HepG2 (cell line): ENCODE results near the gene GSTT2B. TPM values are rescaled to one million over a fixed set of nuclear protein-coding genes. Genes with fewer than 3 reads are reported as not detected.

Experiments
- ARNTL ChIP-seq: sonication (generic); formaldehyde crosslinking; IDR thresholded peaks from 2 replicates; pipeline ENCODE4 v1.4.0; 2020; ENCODE audit warnings: mild to moderate bottlenecking, missing genetic modification reagents
- DR1 ChIP-seq: sonication (generic); formaldehyde crosslinking; IDR thresholded peaks from 2 replicates; pipeline ENCODE4 v1.8.0; 2021; ENCODE audit warnings: mild to moderate bottlenecking, missing genetic modification reagents, inconsistent platforms
- HDAC1 ChIP-seq: sonication (generic); formaldehyde crosslinking; IDR thresholded peaks from 2 replicates; pipeline ENCODE4 v1.5.1; 2020; ENCODE audit warnings: mild to moderate bottlenecking, missing genetic modification reagents
- HNRNPH1 ChIP-seq: fragments of 200-400 bp; formaldehyde crosslinking; optimal IDR thresholded peaks from 2 replicates; pipeline ENCODE3; 2017; ENCODE audit warnings: mild to moderate bottlenecking, low read depth, low read length
- KAT2B ChIP-seq: fragments of 150-350 bp; IDR thresholded peaks from 2 replicates; pipeline ENCODE4 v1.6.1; 2014; ENCODE audit warnings: low read depth, low read length, borderline replicate concordance
- MAZ ChIP-seq, 2 experiments: sonication (generic) in 1 of 2; formaldehyde crosslinking in 1 of 2; IDR thresholded peaks; 2 replicates each; pipeline versions ENCODE4 v1.5.0 to v1.6.1; 2012 to 2020; ENCODE audit warnings: low read depth in 2 of 2, mild to moderate bottlenecking in 2 of 2, borderline replicate concordance in 1 of 2, improper control_type of control experiment in 1 of 2, low read length in 1 of 2, missing genetic modification reagents in 1 of 2, moderate library complexity in 1 of 2
- NKX3-1 ChIP-seq: sonication (generic); formaldehyde crosslinking; IDR thresholded peaks from 2 replicates; pipeline ENCODE4 v1.5.0; 2020; ENCODE audit warnings: missing genetic modification reagents
- SIX4 ChIP-seq: sonication (generic); formaldehyde crosslinking; IDR thresholded peaks from 2 replicates; pipeline ENCODE4 v1.4.0; 2020; ENCODE audit warnings: missing genetic modification reagents
- ZNF143 ChIP-seq: sonication (generic); formaldehyde crosslinking; IDR thresholded peaks from 2 replicates; pipeline ENCODE4 v1.4.0; 2020; ENCODE audit warnings: missing genetic modification reagents
- ZNF496 ChIP-seq: sonication (generic); formaldehyde crosslinking; IDR thresholded peaks from 2 replicates; pipeline ENCODE4 v1.8.1; 2023; ENCODE audit warnings: mild to moderate bottlenecking, moderate library complexity, missing genetic modification reagents; ENCODE audit not compliant: insufficient replicate concordance
- ZNF605 ChIP-seq: sonication (generic); formaldehyde crosslinking; IDR thresholded peaks from 2 replicates; pipeline ENCODE4 v1.8.0; 2022; ENCODE audit warnings: mild to moderate bottlenecking, missing genetic modification reagents
- ZNF614 ChIP-seq: IDR thresholded peaks from 2 replicates; pipeline ENCODE4 v1.6.1; 2018; ENCODE audit warnings: missing biosample characterization, missing genetic modification reagents, inconsistent platforms, borderline replicate concordance
- ZNF75D ChIP-seq: sonication (generic); formaldehyde crosslinking; IDR thresholded peaks from 2 replicates; pipeline ENCODE4 v1.8.1; 2023; ENCODE audit warnings: missing genetic modification reagents, mild to moderate bottlenecking, borderline replicate concordance
- polyA plus RNA-seq, 8 experiments: library from polyadenylated mRNA; depleted of rRNA in 3 of 8; stranded (reverse) in 7 of 8; unstranded in 1 of 8; fragments of >200 nt; fragmentation: Illumina TruSeq in 4 of 8; extraction: Trizol in 4 of 8; gene quantifications; 2 replicates each; pipeline versions ENCODE4 v1.2.1 to v1.2.3, GENCODE V29; 2011 to 2016; ENCODE audit warnings: low read depth in 4 of 8, missing spikeins in 1 of 8, mixed read lengths in 1 of 8; ENCODE audit not compliant: insufficient read depth in 1 of 8
- total RNA-seq, 5 experiments: library from RNA; depleted of rRNA; stranded (reverse); fragments of >200 nt; fragmentation: Illumina TruSeq; extraction: Trizol; gene quantifications; 2 replicates each; pipeline ENCODE4 v1.2.3, GENCODE V29; 2016; ENCODE audit warnings: low read depth in 1 of 5
- TF ChIP-seq, protein P1 (sequence below): IDR thresholded peaks from 2 replicates; pipeline ENCODE4 v1.6.1; 2016; ENCODE audit warnings: missing compliant biosample characterization, missing genetic modification reagents, borderline replicate concordance
- TF ChIP-seq, protein P2 (sequence below): IDR thresholded peaks from 2 replicates; pipeline ENCODE4 v1.6.1; 2016
- TF ChIP-seq, protein P3 (sequence below): sonication (generic); formaldehyde crosslinking; conservative IDR thresholded peaks from 2 replicates; pipeline ENCODE4 v1.8.0; 2022; ENCODE audit warnings: low read depth, missing genetic modification reagents
- TF ChIP-seq, protein P4 (sequence below): IDR thresholded peaks from 2 replicates; pipeline ENCODE4 v1.6.1; 2012; ENCODE audit warnings: low read depth, low read length, improper control_type of control experiment
- TF ChIP-seq, protein P5 (sequence below): sonication (generic); formaldehyde crosslinking; IDR thresholded peaks from 2 replicates; pipeline ENCODE4 v1.5.0; 2020; ENCODE audit warnings: missing genetic modification reagents
- TF ChIP-seq, protein P6 (sequence below): sonication (generic); formaldehyde crosslinking; IDR thresholded peaks from 2 replicates; pipeline ENCODE4 v1.4.0; 2020; ENCODE audit warnings: missing genetic modification reagents

GSTT2B gene
- total and polyA plus RNA-seq, 2 of the 13 experiments (the other 11 are each of a cell fraction or from before 2014, with no cell fraction given), result 1.5 to 3.9 TPM

DNA sequence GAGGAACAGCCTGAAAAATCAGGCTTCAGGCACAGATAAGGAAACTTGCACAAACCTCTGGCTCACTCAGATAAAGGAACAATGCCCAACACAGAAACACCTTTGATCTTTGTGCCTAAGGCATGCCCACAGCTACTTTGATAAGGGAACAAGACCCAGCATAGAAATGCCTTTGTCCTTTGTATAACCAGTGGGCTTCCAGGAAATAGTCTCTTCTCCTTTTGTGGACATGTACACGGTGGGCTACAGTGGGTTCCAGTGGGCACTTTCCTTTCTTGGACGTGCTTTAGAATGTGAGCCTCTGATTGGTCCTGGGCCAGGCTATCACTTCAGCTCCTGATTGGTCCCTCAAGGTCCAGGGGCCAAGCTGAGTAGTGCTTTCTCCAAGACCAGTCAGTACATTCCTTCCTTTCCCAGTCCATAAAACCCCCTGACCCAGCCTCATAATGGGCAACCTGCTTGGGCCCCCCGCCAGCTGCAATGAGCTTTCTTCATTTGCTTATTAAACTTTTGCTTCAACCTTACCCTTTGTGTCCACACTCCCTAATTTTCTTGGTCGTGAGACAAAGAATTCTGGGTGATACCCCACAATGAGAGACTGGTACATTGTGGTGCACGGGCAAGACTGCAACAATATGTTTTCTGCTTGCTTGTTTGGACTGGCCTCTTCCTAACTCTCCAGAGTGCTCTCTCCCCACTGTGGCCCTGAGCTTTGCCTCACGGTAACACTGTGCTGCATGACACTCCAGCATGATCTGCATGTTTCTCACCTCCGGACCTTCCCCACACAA is 48.4 kb upstream of the GSTT2B start (continued):
- TF ChIP-seq SIX4 (CRISPR knock-in tag), result 0 out of 2 replicates have a peak, but pooled peaks have one; percentile 39
- no peak for TF ChIP-seq ZNF75D (CRISPR knock-in tag)
- 0 out of 2 replicates have a peak, but pooled peaks have one; percentile 6 for TF ChIP-seq ARNTL (CRISPR knock-in tag)
- no peak for TF ChIP-seq ZNF614 (CRISPR knock-in tag)
- TF ChIP-seq ZNF605, result no peak
- TF ChIP-seq DR1 (CRISPR knock-in tag), result 0 out of 2 replicates have a peak, but pooled peaks have one; percentile 11
- TF ChIP-seq, protein P1, sequence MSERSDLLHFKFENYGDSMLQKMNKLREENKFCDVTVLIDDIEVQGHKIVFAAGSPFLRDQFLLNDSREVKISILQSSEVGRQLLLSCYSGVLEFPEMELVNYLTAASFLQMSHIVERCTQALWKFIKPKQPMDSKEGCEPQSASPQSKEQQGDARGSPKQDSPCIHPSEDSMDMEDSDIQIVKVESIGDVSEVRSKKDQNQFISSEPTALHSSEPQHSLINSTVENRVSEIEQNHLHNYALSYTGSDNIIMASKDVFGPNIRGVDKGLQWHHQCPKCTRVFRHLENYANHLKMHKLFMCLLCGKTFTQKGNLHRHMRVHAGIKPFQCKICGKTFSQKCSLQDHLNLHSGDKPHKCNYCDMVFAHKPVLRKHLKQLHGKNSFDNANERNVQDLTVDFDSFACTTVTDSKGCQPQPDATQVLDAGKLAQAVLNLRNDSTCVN (CRISPR knock-in tag), result no peak
- no peak for TF ChIP-seq ZNF143
- TF ChIP-seq HDAC1 (CRISPR knock-in tag), result 0 out of 2 replicates have a peak, but pooled peaks have one; percentile 33
- TF ChIP-seq, protein P2, sequence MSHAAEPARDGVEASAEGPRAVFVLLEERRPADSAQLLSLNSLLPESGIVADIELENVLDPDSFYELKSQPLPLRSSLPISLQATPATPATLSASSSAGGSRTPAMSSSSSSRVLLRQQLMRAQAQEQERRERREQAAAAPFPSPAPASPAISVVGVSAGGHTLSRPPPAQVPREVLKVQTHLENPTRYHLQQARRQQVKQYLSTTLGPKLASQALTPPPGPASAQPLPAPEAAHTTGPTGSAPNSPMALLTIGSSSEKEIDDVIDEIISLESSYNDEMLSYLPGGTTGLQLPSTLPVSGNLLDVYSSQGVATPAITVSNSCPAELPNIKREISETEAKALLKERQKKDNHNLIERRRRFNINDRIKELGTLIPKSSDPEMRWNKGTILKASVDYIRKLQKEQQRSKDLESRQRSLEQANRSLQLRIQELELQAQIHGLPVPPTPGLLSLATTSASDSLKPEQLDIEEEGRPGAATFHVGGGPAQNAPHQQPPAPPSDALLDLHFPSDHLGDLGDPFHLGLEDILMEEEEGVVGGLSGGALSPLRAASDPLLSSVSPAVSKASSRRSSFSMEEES (CRISPR knock-in tag), result no peak
- no peak for TF ChIP-seq NKX3-1 (CRISPR knock-in tag)
- TF ChIP-seq MAZ (IDR thresholded peaks at IDR 0.05; ENCODE audit: borderline replicate concordance, low read depth, low read length), result no peak
- TF ChIP-seq MAZ (CRISPR knock-in tag; IDR thresholded peaks at IDR 0.05; ENCODE audit: low read depth), result peak; percentile 38
- no peak for TF ChIP-seq KAT2B
- TF ChIP-seq HNRNPH1, result no peak
- TF ChIP-seq, protein P3, sequence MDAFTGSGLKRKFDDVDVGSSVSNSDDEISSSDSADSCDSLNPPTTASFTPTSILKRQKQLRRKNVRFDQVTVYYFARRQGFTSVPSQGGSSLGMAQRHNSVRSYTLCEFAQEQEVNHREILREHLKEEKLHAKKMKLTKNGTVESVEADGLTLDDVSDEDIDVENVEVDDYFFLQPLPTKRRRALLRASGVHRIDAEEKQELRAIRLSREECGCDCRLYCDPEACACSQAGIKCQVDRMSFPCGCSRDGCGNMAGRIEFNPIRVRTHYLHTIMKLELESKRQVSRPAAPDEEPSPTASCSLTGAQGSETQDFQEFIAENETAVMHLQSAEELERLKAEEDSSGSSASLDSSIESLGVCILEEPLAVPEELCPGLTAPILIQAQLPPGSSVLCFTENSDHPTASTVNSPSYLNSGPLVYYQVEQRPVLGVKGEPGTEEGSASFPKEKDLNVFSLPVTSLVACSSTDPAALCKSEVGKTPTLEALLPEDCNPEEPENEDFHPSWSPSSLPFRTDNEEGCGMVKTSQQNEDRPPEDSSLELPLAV (CRISPR knock-in tag), result no peak
- TF ChIP-seq, protein P4, sequence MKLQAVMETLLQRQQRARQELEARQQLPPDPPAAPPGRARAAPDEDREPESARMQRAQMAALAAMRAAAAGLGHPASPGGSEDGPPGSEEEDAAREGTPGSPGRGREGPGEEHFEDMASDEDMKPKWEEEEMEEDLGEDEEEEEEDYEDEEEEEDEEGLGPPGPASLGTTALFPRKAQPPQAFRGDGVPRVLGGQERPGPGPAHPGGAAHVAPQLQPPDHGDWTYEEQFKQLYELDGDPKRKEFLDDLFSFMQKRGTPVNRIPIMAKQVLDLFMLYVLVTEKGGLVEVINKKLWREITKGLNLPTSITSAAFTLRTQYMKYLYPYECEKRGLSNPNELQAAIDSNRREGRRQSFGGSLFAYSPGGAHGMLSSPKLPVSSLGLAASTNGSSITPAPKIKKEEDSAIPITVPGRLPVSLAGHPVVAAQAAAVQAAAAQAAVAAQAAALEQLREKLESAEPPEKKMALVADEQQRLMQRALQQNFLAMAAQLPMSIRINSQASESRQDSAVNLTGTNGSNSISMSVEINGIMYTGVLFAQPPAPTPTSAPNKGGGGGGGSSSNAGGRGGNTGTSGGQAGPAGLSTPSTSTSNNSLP, result peak; percentile 41; the same call in 1 of the 2 replicates
- TF ChIP-seq, protein P5, sequence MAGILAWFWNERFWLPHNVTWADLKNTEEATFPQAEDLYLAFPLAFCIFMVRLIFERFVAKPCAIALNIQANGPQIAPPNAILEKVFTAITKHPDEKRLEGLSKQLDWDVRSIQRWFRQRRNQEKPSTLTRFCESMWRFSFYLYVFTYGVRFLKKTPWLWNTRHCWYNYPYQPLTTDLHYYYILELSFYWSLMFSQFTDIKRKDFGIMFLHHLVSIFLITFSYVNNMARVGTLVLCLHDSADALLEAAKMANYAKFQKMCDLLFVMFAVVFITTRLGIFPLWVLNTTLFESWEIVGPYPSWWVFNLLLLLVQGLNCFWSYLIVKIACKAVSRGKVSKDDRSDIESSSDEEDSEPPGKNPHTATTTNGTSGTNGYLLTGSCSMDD (CRISPR knock-in tag), result no peak
- no peak for TF ChIP-seq ZNF496 (CRISPR knock-in tag)
- TF ChIP-seq, protein P6, sequence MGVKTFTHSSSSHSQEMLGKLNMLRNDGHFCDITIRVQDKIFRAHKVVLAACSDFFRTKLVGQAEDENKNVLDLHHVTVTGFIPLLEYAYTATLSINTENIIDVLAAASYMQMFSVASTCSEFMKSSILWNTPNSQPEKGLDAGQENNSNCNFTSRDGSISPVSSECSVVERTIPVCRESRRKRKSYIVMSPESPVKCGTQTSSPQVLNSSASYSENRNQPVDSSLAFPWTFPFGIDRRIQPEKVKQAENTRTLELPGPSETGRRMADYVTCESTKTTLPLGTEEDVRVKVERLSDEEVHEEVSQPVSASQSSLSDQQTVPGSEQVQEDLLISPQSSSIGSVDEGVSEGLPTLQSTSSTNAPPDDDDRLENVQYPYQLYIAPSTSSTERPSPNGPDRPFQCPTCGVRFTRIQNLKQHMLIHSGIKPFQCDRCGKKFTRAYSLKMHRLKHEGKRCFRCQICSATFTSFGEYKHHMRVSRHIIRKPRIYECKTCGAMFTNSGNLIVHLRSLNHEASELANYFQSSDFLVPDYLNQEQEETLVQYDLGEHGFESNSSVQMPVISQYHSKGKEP (CRISPR knock-in tag), result no peak
